ENCODE results near the gene INPP1.
"Not testable (repeated sequence)": the region's sequence is repeated elsewhere in the genome, so short reads cannot be mapped to it uniquely, and the experiment has no call there.

Gene INPP1

DNA sequence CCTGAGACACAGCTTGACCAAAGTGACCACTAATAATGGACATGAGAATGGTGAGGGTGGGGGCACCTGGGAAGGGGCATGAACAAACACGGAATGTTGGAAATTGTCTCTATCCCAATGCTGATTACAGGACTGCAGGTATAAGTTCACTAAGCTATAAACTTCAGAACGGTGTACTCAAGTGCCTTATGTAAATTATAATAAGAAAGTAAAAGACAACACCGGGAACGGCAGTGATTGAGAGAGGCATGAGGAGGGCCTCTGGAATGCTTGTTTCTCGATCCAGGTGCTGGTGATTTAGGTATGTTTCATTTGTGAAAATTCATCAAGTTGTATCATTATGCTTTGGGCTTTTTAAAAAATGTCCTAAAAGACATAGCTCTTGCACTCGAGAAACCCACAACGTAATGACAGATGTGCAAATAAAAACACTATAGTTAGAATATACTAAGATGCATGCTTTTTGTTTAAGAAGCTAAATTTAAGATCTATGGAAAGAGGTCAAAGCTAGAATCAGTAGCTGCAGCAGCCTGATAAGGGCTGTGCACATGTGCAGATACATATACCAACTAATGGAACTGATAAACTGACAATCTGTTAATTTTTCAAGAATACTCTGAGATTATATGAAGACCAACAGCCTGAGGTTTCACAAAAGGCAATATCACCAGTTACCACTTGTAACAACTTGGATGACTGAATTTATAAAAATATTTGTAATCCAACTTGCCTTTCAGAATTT is 31.3 kb upstream of the INPP1 start:
- Histone ChIP-seq H3K4me3 (ENCODE audit: low read length) (no peak overlapping the region), H3K27me3 (ENCODE audit: control insufficient read depth, low read length) (no peaks in the 10 kb centered on the region), H3F3A (ENCODE audit: control insufficient read depth, insufficient read depth) (0 out of 2 replicates have a peak, but pooled peaks cover 5% of the 10 kb centered on the region), H3K36me3 (ENCODE audit: control insufficient read depth, low read length) (peaks cover 18% of the 10 kb centered on the region), H3K27ac (ENCODE audit: low read depth, low read length) (no peak overlapping the region), H3K4me2 (ENCODE audit: low read length) (no peak overlapping the region), H3K9me3 (ENCODE audit: control insufficient read depth, insufficient read depth, low read length) (no peaks in the 10 kb centered on the region), H3K4me1 (ENCODE audit: control insufficient read depth, low read length) (peaks cover 18% of the 10 kb centered on the region), H3K79me2 (ENCODE audit: control insufficient read depth, low read length) (peaks cover 19% of the 10 kb centered on the region), H4K20me1 (ENCODE audit: control insufficient read depth, insufficient read depth, low read depth, low read length) (no peaks in the 10 kb centered on the region), H3K9me2 (replicated peaks; ENCODE audit: control insufficient read depth, low read length) (no peaks in the 10 kb centered on the region)
- TF ChIP-seq, protein P1, sequence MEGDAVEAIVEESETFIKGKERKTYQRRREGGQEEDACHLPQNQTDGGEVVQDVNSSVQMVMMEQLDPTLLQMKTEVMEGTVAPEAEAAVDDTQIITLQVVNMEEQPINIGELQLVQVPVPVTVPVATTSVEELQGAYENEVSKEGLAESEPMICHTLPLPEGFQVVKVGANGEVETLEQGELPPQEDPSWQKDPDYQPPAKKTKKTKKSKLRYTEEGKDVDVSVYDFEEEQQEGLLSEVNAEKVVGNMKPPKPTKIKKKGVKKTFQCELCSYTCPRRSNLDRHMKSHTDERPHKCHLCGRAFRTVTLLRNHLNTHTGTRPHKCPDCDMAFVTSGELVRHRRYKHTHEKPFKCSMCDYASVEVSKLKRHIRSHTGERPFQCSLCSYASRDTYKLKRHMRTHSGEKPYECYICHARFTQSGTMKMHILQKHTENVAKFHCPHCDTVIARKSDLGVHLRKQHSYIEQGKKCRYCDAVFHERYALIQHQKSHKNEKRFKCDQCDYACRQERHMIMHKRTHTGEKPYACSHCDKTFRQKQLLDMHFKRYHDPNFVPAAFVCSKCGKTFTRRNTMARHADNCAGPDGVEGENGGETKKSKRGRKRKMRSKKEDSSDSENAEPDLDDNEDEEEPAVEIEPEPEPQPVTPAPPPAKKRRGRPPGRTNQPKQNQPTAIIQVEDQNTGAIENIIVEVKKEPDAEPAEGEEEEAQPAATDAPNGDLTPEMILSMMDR (IDR thresholded peaks at IDR 0.05; ENCODE audit: low read depth, low read length, poor library complexity, severe bottlenecking), result no peak
- TF ChIP-seq EZH2phosphoT487 (IDR thresholded peaks at IDR 0.05; ENCODE audit: borderline replicate concordance, low read length), result no peak

DNA sequence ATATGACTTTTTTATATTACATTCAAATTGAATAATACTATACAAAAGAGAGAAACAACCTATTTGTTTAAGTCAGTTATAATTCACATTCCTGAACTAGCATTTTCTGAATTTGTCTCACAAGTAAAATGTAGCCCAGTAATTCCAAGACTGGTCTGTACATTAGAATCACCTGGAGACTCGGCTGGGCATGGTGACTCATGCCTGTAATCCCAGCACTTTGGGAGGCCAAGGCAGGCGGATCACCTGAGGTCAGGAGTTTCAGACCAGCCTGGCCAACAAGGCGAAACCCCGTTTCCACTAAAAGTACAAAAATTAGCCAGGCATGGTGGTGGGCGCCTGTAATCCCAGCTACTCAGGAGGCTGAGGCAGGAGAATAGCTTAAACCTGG is 30.8 kb upstream of the INPP1 start:
- H3F3A ChIP-seq (ENCODE audit: control insufficient read depth, insufficient read depth); H3K9me2 ChIP-seq (replicated peaks; ENCODE audit: control insufficient read depth, low read length); H3K4me3 ChIP-seq (ENCODE audit: low read length); H4K20me1 ChIP-seq (ENCODE audit: control insufficient read depth, insufficient read depth, low read depth, low read length); H3K9me3 ChIP-seq (ENCODE audit: control insufficient read depth, insufficient read depth, low read length); H3K27ac ChIP-seq (ENCODE audit: low read depth, low read length); H3K27me3 ChIP-seq (ENCODE audit: control insufficient read depth, low read length); H3K4me2 ChIP-seq (ENCODE audit: low read length): not testable (repeated sequence)
- H3K4me1 ChIP-seq (ENCODE audit: control insufficient read depth, low read length), result peaks cover 24% of the 10 kb centered on the region
- H3K79me2 ChIP-seq (ENCODE audit: control insufficient read depth, low read length), result peaks cover 19% of the 10 kb centered on the region
- H3K36me3 ChIP-seq (ENCODE audit: control insufficient read depth, low read length), result peaks cover 20% of the 10 kb centered on the region

DNA sequence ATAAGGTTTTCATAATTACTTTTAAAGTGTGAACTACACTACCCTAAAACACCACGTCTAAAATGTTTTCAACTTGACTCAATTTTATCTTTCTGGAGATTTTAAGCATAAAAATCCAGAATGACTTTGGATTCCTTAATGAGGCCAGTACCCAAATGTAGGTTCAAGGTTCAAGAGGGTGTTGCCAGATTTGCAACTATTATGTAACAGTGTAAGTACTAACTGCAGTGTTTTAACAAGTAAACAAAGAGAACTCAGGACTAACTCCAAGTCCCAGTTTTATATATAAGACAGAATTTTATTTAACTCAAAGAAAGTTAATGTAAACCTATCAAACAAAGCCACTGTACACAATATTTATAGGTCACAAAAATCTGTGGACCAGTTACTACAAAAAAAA is 29.5 kb upstream of the INPP1 start:
- peaks cover 10% of the 10 kb centered on the region for H3F3A ChIP-seq (ENCODE audit: control insufficient read depth, insufficient read depth)
- no peaks in the 10 kb centered on the region for H3K9me3 ChIP-seq (ENCODE audit: control insufficient read depth, insufficient read depth, low read length)
- H4K20me1 ChIP-seq (ENCODE audit: control insufficient read depth, insufficient read depth, low read depth, low read length), result no peaks in the 10 kb centered on the region
- H3K36me3 ChIP-seq (ENCODE audit: control insufficient read depth, low read length), result peaks cover 19% of the 10 kb centered on the region
- H3K9me2 ChIP-seq (replicated peaks; ENCODE audit: control insufficient read depth, low read length), result no peaks in the 10 kb centered on the region
- TF ChIP-seq EZH2phosphoT487 (IDR thresholded peaks at IDR 0.05; ENCODE audit: borderline replicate concordance, low read length), result no peak
- TF ChIP-seq, protein P1 (IDR thresholded peaks at IDR 0.05; ENCODE audit: low read depth, low read length, poor library complexity, severe bottlenecking), result no peak
- no peaks in the 10 kb centered on the region for H3K27me3 ChIP-seq (ENCODE audit: control insufficient read depth, low read length)
- H3K4me2 ChIP-seq (ENCODE audit: low read length), result no peak overlapping the region
- peaks cover 35% of the 10 kb centered on the region for H3K4me1 ChIP-seq (ENCODE audit: control insufficient read depth, low read length)
- no peak overlapping the region for H3K4me3 ChIP-seq (ENCODE audit: low read length)
- peaks cover 29% of the 10 kb centered on the region for H3K79me2 ChIP-seq (ENCODE audit: control insufficient read depth, low read length)
- no peak overlapping the region for H3K27ac ChIP-seq (ENCODE audit: low read depth, low read length)

DNA sequence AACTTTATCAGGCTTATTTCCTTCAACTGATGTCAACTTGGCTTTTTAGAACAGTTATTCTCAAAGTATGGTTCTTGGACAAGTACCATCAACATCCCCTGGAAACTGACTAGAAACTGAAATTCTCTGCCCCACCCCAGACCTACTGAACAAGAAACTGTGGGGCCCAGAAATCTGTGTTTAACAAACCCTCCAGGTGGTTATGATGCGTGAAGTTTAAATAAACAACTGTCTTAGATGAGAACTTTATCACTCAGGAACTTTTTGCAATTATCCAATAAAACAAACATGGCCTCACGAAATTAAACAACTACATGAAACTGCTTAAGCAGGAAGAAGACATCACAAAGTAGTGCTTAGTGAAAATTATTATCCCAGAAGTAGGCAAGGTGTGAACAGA is 28.1 kb upstream of the INPP1 start:
- H3K79me2 ChIP-seq (ENCODE audit: control insufficient read depth, low read length), result peaks cover 36% of the 10 kb centered on the region

More for the DNA sequence above, 28.1 kb upstream of the INPP1 start:
- no peaks in the 10 kb centered on the region for H3K27me3 ChIP-seq (ENCODE audit: control insufficient read depth, low read length)
- H3K4me2 ChIP-seq (ENCODE audit: low read length), result no peak overlapping the region
- TF ChIP-seq, protein P1 (IDR thresholded peaks at IDR 0.05; ENCODE audit: low read depth, low read length, poor library complexity, severe bottlenecking), result no peak
- no peak for TF ChIP-seq EZH2phosphoT487 (IDR thresholded peaks at IDR 0.05; ENCODE audit: borderline replicate concordance, low read length)
- H3F3A ChIP-seq (ENCODE audit: control insufficient read depth, insufficient read depth), result peaks cover 17% of the 10 kb centered on the region
- H3K27ac ChIP-seq (ENCODE audit: low read depth, low read length), result no peak overlapping the region
- no peaks in the 10 kb centered on the region for H3K9me3 ChIP-seq (ENCODE audit: control insufficient read depth, insufficient read depth, low read length)
- H3K36me3 ChIP-seq (ENCODE audit: control insufficient read depth, low read length), result peaks cover 11% of the 10 kb centered on the region; the same call in 1 of the 2 replicates
- H3K9me2 ChIP-seq (replicated peaks; ENCODE audit: control insufficient read depth, low read length), result no peaks in the 10 kb centered on the region
- no peak overlapping the region for H3K4me3 ChIP-seq (ENCODE audit: low read length)
- no peaks in the 10 kb centered on the region for H4K20me1 ChIP-seq (ENCODE audit: control insufficient read depth, insufficient read depth, low read depth, low read length)
- peaks cover 42% of the 10 kb centered on the region for H3K4me1 ChIP-seq (ENCODE audit: control insufficient read depth, low read length)

Measured in DOHH2 (cell line).